ENCODE measurements around the gene ANKRD44. TPM values are rescaled to one million over a fixed set of nuclear protein-coding genes. Genes with fewer than 3 reads are reported as not detected.

The ANKRD44 gene
- total RNA-seq, 1 experiment from 2014 or later = 0.68 TPM

DNA sequence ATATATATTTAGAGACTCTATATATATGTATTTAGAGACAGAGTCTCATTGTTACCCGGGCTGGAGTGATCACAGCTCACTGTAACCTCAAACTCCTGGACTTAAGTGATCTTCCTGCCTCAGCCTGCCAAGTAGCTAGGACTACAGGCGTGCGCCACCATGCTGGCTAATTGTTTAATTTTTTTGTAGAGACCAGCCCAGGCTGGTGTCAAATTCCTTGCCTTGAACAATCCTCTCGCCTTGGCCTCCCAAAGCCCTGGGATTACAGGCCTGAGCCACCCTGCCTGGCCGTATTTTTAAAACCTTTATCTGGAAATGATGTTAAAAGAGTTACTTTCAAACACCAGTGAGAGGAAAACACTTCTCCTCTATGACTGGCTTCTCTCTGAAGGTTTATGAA, 353.1 kb downstream of the ANKRD44 start:
- peak overlapping the region; percentile 19; the same call in 1 of the 2 replicates for H3K27ac Mint-ChIP-seq
- peaks cover 2% of the 10 kb centered on the region; the same call in 1 of the 2 replicates for H3K9me3 Mint-ChIP-seq
- H3K36me3 Mint-ChIP-seq = no peaks in the 10 kb centered on the region
- no peak overlapping the region for H3K4me3 Mint-ChIP-seq
- H3K4me1 Mint-ChIP-seq = peaks cover 38% of the 10 kb centered on the region
- no peak for TF ChIP-seq ZNF423 (CRISPR knock-in tag; IDR thresholded peaks at IDR 0.05)
- TF ChIP-seq, protein P1, sequence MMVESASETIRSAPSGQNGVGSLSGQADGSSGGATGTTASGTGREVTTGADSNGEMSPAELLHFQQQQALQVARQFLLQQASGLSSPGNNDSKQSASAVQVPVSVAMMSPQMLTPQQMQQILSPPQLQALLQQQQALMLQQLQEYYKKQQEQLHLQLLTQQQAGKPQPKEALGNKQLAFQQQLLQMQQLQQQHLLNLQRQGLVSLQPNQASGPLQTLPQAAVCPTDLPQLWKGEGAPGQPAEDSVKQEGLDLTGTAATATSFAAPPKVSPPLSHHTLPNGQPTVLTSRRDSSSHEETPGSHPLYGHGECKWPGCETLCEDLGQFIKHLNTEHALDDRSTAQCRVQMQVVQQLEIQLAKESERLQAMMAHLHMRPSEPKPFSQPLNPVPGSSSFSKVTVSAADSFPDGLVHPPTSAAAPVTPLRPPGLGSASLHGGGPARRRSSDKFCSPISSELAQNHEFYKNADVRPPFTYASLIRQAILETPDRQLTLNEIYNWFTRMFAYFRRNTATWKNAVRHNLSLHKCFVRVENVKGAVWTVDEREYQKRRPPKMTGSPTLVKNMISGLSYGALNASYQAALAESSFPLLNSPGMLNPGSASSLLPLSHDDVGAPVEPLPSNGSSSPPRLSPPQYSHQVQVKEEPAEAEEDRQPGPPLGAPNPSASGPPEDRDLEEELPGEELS (CRISPR knock-in tag; IDR thresholded peaks at IDR 0.05) = no peak
- no peak for TF ChIP-seq ZNF281 (CRISPR knock-in tag; IDR thresholded peaks at IDR 0.05)
- no peak for TF ChIP-seq NFYB (CRISPR knock-in tag; conservative IDR thresholded peaks at IDR 0.05; ENCODE audit: low read depth)
- no peak for TF ChIP-seq TEAD1 (CRISPR knock-in tag; IDR thresholded peaks at IDR 0.05)
- no peak for TF ChIP-seq MYBL2 (CRISPR knock-in tag; IDR thresholded peaks at IDR 0.05)
- no peak for TF ChIP-seq GRHL2 (CRISPR knock-in tag; IDR thresholded peaks at IDR 0.05; ENCODE audit: insufficient replicate concordance, severe bottlenecking)
- TF ChIP-seq SP1 (CRISPR knock-in tag; conservative IDR thresholded peaks at IDR 0.05) = no peak
- no peak for TF ChIP-seq NFE2L1 (CRISPR knock-in tag; IDR thresholded peaks at IDR 0.05)
- TF ChIP-seq, protein P2, sequence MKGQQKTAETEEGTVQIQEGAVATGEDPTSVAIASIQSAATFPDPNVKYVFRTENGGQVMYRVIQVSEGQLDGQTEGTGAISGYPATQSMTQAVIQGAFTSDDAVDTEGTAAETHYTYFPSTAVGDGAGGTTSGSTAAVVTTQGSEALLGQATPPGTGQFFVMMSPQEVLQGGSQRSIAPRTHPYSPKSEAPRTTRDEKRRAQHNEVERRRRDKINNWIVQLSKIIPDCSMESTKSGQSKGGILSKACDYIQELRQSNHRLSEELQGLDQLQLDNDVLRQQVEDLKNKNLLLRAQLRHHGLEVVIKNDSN (CRISPR knock-in tag; IDR thresholded peaks at IDR 0.05) = no peak
- TF ChIP-seq, protein P3, sequence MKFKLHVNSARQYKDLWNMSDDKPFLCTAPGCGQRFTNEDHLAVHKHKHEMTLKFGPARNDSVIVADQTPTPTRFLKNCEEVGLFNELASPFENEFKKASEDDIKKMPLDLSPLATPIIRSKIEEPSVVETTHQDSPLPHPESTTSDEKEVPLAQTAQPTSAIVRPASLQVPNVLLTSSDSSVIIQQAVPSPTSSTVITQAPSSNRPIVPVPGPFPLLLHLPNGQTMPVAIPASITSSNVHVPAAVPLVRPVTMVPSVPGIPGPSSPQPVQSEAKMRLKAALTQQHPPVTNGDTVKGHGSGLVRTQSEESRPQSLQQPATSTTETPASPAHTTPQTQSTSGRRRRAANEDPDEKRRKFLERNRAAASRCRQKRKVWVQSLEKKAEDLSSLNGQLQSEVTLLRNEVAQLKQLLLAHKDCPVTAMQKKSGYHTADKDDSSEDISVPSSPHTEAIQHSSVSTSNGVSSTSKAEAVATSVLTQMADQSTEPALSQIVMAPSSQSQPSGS (CRISPR knock-in tag; IDR thresholded peaks at IDR 0.05; ENCODE audit: borderline replicate concordance, low read depth) = no peak
- TF ChIP-seq TP53 (CRISPR knock-in tag; IDR thresholded peaks at IDR 0.05) = no peak
- no peak for TF ChIP-seq STAT6 (CRISPR knock-in tag; conservative IDR thresholded peaks at IDR 0.05; ENCODE audit: low read depth)
- TF ChIP-seq, protein P4, sequence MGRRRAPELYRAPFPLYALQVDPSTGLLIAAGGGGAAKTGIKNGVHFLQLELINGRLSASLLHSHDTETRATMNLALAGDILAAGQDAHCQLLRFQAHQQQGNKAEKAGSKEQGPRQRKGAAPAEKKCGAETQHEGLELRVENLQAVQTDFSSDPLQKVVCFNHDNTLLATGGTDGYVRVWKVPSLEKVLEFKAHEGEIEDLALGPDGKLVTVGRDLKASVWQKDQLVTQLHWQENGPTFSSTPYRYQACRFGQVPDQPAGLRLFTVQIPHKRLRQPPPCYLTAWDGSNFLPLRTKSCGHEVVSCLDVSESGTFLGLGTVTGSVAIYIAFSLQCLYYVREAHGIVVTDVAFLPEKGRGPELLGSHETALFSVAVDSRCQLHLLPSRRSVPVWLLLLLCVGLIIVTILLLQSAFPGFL (CRISPR knock-in tag; IDR thresholded peaks at IDR 0.05; ENCODE audit: borderline replicate concordance) = no peak
- TF ChIP-seq GABPB1 (CRISPR knock-in tag; IDR thresholded peaks at IDR 0.05) = no peak
- TF ChIP-seq, protein P5, sequence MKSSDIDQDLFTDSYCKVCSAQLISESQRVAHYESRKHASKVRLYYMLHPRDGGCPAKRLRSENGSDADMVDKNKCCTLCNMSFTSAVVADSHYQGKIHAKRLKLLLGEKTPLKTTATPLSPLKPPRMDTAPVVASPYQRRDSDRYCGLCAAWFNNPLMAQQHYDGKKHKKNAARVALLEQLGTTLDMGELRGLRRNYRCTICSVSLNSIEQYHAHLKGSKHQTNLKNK (CRISPR knock-in tag; IDR thresholded peaks at IDR 0.05) = no peak
- no peak for TF ChIP-seq JUN (CRISPR knock-in tag; IDR thresholded peaks at IDR 0.05)
- ChIA-PET POLR2A (no interaction called here), CTCF (no interaction called here)
- H3K27me3 Mint-ChIP-seq (ENCODE audit: low read depth) = no peaks in the 10 kb centered on the region
- ATAC-seq = no peak
- DNase-seq (ENCODE audit: low spot score) = no peak
